PFSK-1 (cell line): ENCODE measurements around the gene FSTL4.

Experiments used
- FOXP2 ChIP-seq: optimal IDR thresholded peaks from 2 replicates; pipeline ENCODE3; 2011; ENCODE audit warnings: borderline replicate concordance, control low read depth, inconsistent platforms; ENCODE audit not compliant: insufficient read depth; ENCODE audit errors: extremely low read length, extremely low read depth
- POLR2AphosphoS5 ChIP-seq: IDR thresholded peaks from 2 replicates; pipeline ENCODE4 v1.6.1; 2012; ENCODE audit warnings: low read depth, mild to moderate bottlenecking, control low read depth, low read length, moderate library complexity
- REST ChIP-seq, 2 experiments: IDR thresholded peaks; 2 replicates each; pipeline versions ENCODE4 v1.6.1 to v1.8.0; 2011 to 2012; ENCODE audit warnings: low read depth in 2 of 2, low read length in 2 of 2, control low read depth in 1 of 2, inconsistent platforms in 1 of 2, mild to moderate bottlenecking in 1 of 2, moderate library complexity in 1 of 2; ENCODE audit not compliant: insufficient read depth in 1 of 2
- SIN3A ChIP-seq: IDR thresholded peaks from 2 replicates; pipeline ENCODE4 v1.6.1; 2012; ENCODE audit warnings: mild to moderate bottlenecking, low read length, moderate library complexity, borderline replicate concordance; ENCODE audit not compliant: insufficient read depth

DNA sequence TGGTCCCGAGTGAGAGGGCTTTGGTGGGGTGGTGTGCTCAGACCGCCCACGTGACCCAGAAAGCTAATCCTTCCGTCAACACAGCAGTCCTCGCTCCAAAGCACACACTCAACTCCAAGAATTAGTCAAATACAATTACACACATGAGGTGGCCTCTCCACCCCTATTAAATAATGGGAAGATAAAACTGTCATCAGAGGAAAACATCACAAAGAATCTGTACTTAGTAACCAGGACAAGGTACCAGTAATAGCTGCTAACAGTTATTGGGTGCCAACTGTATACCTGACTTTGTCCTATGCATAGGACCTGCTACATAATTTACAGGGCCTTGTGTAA, 337.8 kb downstream of the FSTL4 start:
- TF ChIP-seq FOXP2 (no peak), REST (IDR thresholded peaks at IDR 0.05; ENCODE audit: insufficient read depth in 1 of 2, low read depth in 2 of 2, low read length in 2 of 2) (no peak), SIN3A (no peak), POLR2AphosphoS5 (no peak)
